HuH-7.5 (cell line): ENCODE measurements around the gene ZFR.
"Not testable (repeated sequence)": the region's sequence is repeated elsewhere in the genome, so short reads cannot be mapped to it uniquely, and the experiment has no call there.

ENCODE experiments used
- DNase-seq: peaks from one replicate; pipeline ENCODE4 v3.0.0; 2011; ENCODE audit warnings: low spot score

ZFR gene

GRCh38 chr5:32406650-32407049, 37.9 kb downstream of the ZFR start:
- no peak for DNase-seq

DNA sequence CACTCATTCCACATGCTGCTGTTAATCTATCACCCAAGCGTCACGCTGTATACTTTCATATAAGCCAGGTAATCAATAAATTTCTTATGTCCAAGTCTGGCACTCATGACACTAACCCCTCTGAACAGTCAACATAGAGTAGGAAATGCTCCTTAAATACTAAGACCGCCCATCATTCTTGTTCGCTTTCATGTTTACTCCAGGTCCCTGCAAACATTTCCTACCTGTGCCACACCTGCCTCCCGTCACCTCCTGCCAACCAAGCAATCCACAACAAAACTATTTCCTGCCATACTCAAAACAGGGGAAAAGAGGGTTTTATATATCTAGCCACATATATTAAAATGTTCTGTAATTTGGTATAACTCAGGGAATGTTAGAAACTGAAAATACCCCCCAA, 39.0 kb downstream of the ZFR start:
- no peak for DNase-seq

DNA sequence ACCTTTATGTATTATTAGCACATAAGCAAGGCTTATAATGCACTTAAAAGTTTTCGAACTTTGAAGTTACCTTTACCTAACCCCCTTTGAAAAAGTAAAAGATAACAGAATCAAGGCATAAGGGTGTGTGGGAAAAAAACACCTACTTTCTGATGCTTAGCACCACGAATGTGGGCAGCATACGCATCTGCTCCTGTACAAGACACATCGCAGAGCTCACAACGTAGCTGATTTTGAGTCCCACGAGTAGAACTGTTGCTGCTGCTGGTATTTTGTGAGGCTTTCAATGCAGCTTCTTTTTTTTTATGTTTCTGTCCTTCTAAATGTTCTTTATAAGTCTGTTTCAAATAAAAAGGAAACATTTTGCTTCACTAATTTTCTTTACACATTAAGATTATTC, 40.8 kb downstream of the ZFR start:
- no peak for DNase-seq

DNA sequence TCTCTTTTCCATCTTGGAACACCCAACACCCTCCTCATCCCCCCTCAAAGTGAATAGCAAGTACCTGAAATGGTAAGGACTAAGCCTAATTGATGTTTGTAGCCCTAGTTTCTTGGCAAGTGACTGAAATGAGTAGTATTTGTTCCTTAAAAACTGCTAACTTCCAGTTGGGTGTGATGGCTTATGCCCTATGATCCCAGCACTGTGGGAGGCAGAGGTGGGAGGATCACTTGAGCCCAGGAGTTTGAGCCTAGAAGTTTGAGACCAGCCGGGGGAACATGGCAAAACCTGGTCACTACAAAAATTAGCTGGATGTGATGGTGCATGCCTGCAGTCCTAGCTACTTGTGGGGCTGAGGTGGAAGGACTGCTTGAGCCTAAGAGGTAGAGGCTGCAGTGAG, 44.1 kb downstream of the ZFR start:
- DNase-seq, result no peak

DNA sequence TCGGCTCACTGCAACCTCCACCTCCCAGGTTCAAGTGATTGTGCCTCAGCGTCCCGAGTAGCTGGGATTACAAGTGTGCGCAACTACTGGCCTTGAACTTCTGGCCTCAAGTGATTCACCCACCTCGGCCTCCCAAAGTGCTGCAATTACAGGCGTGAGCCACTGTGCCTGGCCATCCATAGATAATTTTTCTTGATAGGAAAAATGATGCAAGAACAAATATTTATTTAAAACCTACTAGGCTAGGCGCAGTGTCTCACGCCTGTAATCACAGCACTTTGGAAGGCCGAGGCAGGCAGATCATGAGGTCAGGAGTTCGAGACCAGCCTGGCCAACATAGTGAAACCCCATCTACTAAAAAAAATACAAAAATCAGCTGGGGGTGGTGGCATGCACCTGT, 45.8 kb downstream of the ZFR start:
- not testable (repeated sequence) for DNase-seq

DNA sequence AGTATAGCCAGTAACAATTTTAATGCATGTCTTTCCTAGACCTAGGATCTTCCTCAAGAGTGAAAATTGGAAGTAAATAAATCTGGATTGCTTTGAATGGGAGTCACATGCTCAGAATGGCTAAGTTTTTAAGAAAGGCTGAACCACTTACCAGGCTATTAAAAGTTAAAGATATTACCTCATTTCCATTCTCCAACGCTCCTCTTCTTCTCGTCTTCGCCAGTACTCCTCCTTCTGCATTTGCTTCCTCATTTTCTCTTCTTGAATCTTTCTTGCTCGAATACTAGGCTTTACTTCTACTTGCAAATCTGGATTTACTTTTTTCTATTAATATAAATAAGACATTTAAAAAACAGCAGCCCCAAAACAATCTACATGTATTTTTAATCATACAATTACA, 49.6 kb downstream of the ZFR start:
- no peak for DNase-seq

DNA sequence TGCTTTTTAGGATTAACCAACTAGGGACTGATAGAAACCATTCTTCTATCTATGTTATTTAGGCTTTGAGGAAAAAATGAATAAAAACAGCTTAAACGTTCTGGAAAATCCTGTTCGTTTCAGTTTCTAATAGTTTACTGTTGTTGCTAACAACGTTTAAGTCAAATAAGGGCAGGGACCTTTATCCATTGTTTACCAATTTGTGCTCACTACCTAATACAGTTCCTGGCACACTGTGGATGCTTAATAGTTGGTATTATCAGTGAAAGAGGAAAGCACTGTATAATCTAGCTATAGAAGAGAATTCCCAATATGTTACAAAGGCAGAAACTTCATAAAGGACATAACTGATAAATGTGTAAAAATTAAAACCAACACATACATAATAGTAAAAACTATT, 52.5 kb downstream of the ZFR start:
- no peak for DNase-seq

GRCh38 chr5:32390819-32391591, 53.5 kb downstream of the ZFR start:
- peak; percentile 5 for DNase-seq

- no peak for DNase-seq
Measured at GRCh38 chr5:32388432-32389129, 56.0 kb downstream of the ZFR start.

- DNase-seq, result no peak
Measured at GRCh38 chr5:32387841-32388240, 56.7 kb downstream of the ZFR start.

GRCh38 chr5:32387211-32387610, 57.3 kb downstream of the ZFR start:
- DNase-seq, result no peak

- no peak for DNase-seq
Measured at GRCh38 chr5:32384621-32385020, 59.9 kb downstream of the ZFR start.

- DNase-seq, result no peak
Measured at GRCh38 chr5:32383586-32383985, 61.0 kb downstream of the ZFR start.

DNA sequence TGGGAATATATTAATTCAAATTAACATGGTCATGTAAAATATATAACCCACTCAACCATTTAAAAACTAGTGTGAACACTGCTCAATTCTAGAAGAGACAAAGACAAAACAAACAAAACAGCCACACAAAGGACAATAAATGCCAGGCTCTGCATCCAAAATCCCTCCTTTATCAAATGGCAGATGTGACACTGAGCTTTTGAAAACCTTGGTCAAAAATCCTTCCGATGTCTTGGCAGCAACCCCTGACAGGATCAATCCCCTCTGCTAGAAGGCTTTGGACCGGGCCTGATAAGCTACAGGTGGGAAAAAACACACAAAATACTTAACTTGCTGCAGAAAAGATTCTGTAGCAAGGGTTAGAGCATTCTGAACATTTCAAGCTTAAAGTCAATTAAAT, 61.5 kb downstream of the ZFR start:
- DNase-seq, result no peak

DNA sequence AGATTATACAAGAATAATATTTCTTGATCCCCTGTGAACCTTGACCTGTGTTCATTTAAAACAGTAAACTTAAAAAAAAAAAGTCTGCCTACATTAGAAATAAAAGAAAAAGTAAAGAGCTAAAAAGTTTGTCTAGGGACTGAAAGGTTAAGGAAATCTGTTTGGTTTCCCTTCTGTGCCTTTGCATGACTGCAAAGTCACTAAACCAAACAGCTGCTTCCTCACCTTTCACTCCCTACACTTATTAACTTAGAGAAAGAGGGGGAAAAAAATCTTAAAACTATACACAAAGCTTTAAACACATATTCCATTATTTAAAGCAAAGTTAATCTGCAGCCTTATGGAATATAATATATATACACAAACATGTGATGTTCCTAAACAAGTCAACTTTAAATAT, 65.1 kb downstream of the ZFR start:
- DNase-seq, result no peak

GRCh38 chr5:32378966-32379365, 65.6 kb downstream of the ZFR start:
- DNase-seq, result no peak

DNA sequence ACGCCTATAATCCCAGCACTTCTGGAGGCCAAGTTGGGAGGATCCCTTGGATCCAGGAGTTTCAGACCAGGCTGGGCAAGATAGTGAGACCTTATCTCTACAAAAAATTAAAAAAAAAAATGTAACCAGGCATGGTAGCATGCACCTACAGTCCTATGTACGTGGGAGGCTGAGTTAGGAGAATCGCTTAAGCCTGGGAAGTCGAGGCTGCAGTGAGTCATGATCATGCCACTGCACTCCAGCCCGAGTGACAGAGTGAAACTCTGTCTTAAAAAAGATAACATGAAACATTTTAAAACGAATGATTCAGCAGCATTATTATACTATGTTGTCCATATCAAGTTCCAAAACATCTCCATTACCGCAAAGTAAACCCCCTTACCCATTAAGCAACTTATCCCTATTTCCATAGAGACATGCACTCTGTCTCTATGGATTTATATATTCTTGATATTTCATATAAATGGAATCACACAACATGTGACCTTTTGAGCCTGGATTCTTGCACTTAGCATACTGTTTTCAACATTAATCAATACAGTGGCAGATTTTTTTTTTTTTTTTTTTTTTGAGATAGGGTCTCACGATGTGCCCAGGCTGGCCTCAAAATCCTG, 74.9 kb downstream of the ZFR start:
- DNase-seq, result no peak

DNA sequence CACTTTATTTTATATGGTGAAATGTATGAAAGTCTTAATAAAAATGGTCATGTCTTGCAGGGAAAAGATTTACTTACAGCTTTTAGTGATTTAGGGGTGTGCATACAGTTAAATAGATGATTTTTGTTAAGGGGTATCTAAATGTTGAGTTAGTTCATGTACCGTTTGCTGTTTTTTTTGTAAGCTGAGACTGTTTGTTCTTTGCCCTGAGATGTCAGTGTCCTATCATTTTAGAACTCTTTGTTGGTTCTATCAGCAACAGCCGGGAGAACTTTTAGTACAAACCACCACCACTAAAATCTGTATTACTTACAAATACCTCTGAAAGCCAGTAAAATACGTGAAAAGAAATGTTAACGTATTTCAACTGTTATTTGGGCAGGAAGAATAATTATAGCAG, 75.5 kb downstream of the ZFR start:
- no peak for DNase-seq

- DNase-seq, result not testable (repeated sequence)
Measured at GRCh38 chr5:32367271-32367670, 77.3 kb downstream of the ZFR start.

DNA sequence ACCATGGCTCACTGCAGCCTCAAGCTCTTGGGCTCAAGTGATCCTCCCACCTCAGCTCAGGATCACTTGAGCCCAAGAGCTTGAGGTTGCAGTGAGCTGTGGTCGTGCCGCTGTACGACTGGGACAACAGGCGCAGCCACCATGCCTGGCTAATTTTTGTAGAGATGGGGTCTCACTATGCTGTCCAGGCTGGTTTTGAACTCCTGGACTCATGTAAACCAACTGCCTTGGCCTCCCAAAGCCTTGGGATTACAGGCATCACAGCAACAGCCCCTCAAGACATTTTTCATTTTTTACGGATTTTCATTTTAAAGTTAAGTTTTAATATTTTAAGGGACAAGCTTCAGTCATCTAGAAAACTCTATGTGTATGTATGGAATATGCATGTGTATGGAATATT, 78.9 kb downstream of the ZFR start:
- DNase-seq, result no peak

GRCh38 chr5:32363030-32363429, 81.5 kb downstream of the ZFR start:
- DNase-seq, result no peak

GRCh38 chr5:32362527-32362926, 82.0 kb downstream of the ZFR start:
- no peak for DNase-seq

DNA sequence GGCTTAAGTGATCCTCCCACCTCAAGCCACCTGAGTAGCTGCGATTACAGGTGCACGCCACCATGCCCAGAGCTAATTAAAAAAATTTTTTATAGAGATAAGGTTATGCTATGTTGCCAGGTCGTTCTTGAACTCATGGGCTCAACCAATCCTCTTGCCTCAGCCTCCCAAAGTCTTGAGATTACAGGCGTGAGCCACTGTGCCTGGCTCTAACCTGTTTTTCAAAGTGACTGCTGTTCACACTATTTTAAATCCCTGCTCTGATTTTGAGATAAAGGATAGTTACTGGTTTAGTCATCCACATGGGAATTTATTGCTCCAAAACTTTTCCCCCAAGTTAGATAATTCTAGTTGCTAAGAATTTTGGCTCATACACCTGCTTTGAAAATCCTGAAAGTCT, 83.6 kb downstream of the ZFR start:
- no peak for DNase-seq
